Pancreas (tissue), 10 donors: ENCODE data around the gene ZNF385B. TPM values are rescaled to one million over a fixed set of nuclear protein-coding genes. Genes with fewer than 3 reads are reported as not detected.

Experiments
- ATAC-seq, 4 donors: fragments of 200-7000 bp; cut with Tn5 transposase; one replicate each; pipeline versions ENCODE4 v1.8.0 to v1.9.1; 2020; ENCODE audit warnings: mild to moderate bottlenecking in 4 of 4, moderate library complexity in 4 of 4
- DNase-seq, 6 donors: peaks; one replicate each; pipeline ENCODE4 v3.0.0-alpha.2; 2020
- FAIRE-seq: peaks from 2 replicates; lab custom pipeline; 2012; peaks lifted over from hg19 to GRCh38; lab: Jason Lieb, UNC
- H3K27ac ChIP-seq, 4 donors: fragments of 200-600 bp; sonication (generic); 1 replicate in 3 of 4; 2 replicates in 1 of 4; pipeline versions ENCODE4 v1.5.0 to v1.8.0; 2020
- H3K27me3 ChIP-seq, 4 donors: fragments of 200-600 bp; one replicate each; pipeline ENCODE4 v1.8.0; 2021
- H3K36me3 ChIP-seq, 3 donors: fragments of 200-600 bp; sonication (generic) in 1 of 3; one replicate each; pipeline versions ENCODE4 v1.5.0 to v1.8.0; 2020 to 2021
- H3K4me1 ChIP-seq, 3 donors: fragments of 200-600 bp; one replicate each; pipeline ENCODE4 v1.8.0; 2021
- H3K4me3 ChIP-seq, 4 donors: fragments of 200-600 bp; sonication (generic) in 2 of 4; one replicate each; pipeline versions ENCODE4 v1.5.0 to v1.8.0; 2020 to 2021
- H3K9me3 ChIP-seq, 4 donors: fragments of 200-600 bp; one replicate each; pipeline ENCODE4 v1.8.0; 2021
- WGBS, 2 donors: extraction: QIAGEN DNeasy Blood & Tissue Kit; methylation state at CpG; one replicate each; pipeline ENCODE4 v1.1.7; 2013; 5-methylcytosine and 5-hydroxymethylcytosine counted together
- intact Hi-C, 3 donors: fragments of 100-400 bp; cut with DNase I; formaldehyde crosslinking; loops; one replicate each; pipeline versions ENCODE4 v1.11.1 to v1.14.2; 2022
- polyA plus RNA-seq, 2 donors: library from polyadenylated mRNA; stranded (reverse); fragments of 200-250 nt; gene quantifications; one replicate each; pipeline ENCODE4 v1.2.3, GENCODE V29; 2013
- total RNA-seq, 6 donors: library from RNA; stranded (reverse); fragmentation: NEBNext Ultra II Directional in 4 of 6; extraction: Animal tissue kit (Norgen Biotek cat#: 25700) in 4 of 6; gene quantifications; one replicate each; pipeline versions ENCODE4 v1.2.1 to v1.2.4, GENCODE V29; 2021 to 2023
- TF ChIP-seq, protein P1 (sequence below), 4 donors: fragments of 200-600 bp; sonication (generic) in 3 of 4; IDR thresholded peaks; one replicate each; pipeline versions ENCODE4 v1.5.0 to v1.8.0; 2021; ENCODE audit warnings: antibody characterized with exemption in 4 of 4
- donor health status: healthy with polysubstance abuse.
- donor health status: DM: no; HTN: no; CAD: no; lungs with moderate emphysema.
- donor health status: DM: no; HTN: no; CAD: no.
- donor health status: control.
- donor health status: control.
- donor health status: Bipolar disorder and iron deficiency.
- donor health status: DM: yes; HTN: yes; CAD: no.
- donor health status: DM: no; HTN: no; CAD: no.
- donor health status: DM: no; HTN: no; CAD: no.
- donor health status: DM: yes; HTN: yes; CAD: no.

ZNF385B gene
- total and polyA plus RNA-seq, 8 donors = 0.19 to 0.61 (median 0.37) TPM; not detected in 1

- Histone ChIP-seq H3K9me3 (no peaks in the 10 kb centered on the region), H3K4me3 (no peak overlapping the region), H3K4me1 (no peaks in the 10 kb centered on the region), H3K27ac (no peak overlapping the region), H3K27me3 (no peaks in the 10 kb centered on the region), H3K36me3 (no peaks in the 10 kb centered on the region)
- DNase-seq (no peak), FAIRE-seq (no peak), ATAC-seq (no peak)
- TF ChIP-seq, protein P1, sequence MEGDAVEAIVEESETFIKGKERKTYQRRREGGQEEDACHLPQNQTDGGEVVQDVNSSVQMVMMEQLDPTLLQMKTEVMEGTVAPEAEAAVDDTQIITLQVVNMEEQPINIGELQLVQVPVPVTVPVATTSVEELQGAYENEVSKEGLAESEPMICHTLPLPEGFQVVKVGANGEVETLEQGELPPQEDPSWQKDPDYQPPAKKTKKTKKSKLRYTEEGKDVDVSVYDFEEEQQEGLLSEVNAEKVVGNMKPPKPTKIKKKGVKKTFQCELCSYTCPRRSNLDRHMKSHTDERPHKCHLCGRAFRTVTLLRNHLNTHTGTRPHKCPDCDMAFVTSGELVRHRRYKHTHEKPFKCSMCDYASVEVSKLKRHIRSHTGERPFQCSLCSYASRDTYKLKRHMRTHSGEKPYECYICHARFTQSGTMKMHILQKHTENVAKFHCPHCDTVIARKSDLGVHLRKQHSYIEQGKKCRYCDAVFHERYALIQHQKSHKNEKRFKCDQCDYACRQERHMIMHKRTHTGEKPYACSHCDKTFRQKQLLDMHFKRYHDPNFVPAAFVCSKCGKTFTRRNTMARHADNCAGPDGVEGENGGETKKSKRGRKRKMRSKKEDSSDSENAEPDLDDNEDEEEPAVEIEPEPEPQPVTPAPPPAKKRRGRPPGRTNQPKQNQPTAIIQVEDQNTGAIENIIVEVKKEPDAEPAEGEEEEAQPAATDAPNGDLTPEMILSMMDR (IDR thresholded peaks at IDR 0.05) = no peak
- intact Hi-C loops = loop anchor here (5.0 to 10.0 kb wide), 3 partner anchors 322 to 327 kb away; no protein-coding TSS in a partner anchor
- WGBS, 2 donors = 16 to 54% methylated on average over 1 of the region's 1 CpG
Observed at GRCh38 chr2:179749210-179749609, 112.2 kb downstream of the ZNF385B start.

DNA sequence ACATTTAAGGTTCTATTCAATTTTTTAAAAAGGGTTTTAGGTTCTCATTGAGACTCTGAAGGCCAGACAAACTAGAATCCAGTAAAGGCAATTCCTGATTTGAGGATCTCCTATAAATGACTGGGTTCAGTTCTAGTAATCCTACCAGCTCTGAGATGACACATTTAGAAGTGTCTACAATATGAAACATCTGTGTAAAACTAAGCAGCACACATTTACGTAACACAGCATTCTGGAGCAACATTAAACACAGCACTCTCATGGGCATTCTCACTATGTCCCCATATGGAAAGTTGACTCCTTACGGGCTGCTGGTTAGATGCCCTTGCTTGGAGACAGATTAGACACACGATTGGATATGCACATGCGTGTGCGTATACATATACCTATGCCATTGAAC is 114.4 kb downstream of the ZNF385B start:
- no peak for DNase-seq
- Histone ChIP-seq H3K9me3 (no peaks in the 10 kb centered on the region), H3K36me3 (no peaks in the 10 kb centered on the region), H3K4me1 (no peaks in the 10 kb centered on the region), H3K4me3 (no peak overlapping the region), H3K27ac (no peak overlapping the region), H3K27me3 (no peaks in the 10 kb centered on the region)
- TF ChIP-seq, protein P1 (IDR thresholded peaks at IDR 0.05) = no peak
- 80 to 90% methylated on average over 5 of the region's 5 CpGs for WGBS, 2 donors
- no peak for ATAC-seq
- no peak for FAIRE-seq
- intact Hi-C loops = loop anchor here (5.0 to 10.0 kb wide), 3 partner anchors 320 to 325 kb away; no protein-coding TSS in a partner anchor

DNA sequence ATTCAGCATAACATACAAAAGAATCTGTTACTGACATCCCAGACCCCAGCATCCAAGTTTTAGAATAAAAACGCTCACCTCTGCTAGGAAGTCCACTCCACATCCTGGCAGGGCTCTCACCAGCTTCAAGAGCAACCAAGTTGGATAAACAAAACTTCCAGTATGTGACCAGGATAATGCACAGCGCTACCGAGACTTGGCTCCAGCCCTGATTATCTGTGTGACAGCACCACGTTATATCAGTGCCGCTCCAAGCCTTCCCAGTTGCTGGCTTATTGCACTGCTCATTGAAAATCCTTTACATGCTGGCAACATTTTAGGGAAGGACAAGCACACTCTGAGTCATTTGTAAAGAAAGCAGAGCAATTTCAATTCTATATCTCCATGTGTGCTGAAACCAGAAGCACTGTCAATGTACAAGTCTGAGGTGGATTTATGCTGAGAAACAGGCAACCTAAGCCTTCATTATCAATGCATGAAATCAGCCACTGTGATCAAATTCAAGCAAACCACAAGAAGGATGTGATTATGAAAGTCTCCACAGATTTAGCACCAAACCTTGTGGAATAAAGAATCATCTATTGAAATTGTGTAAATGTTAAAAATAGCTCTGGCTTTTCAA is 115.7 kb downstream of the ZNF385B start:
- Histone ChIP-seq H3K9me3 (no peaks in the 10 kb centered on the region), H3K36me3 (no peaks in the 10 kb centered on the region), H3K27ac (no peak overlapping the region), H3K4me1 (no peaks in the 10 kb centered on the region), H3K27me3 (no peaks in the 10 kb centered on the region), H3K4me3 (no peak overlapping the region)
- TF ChIP-seq, protein P1 (IDR thresholded peaks at IDR 0.05) = no peak
- FAIRE-seq = no peak
- DNase-seq = no peak
- intact Hi-C loops = loop anchor here (5.0 to 10.0 kb wide), 3 partner anchors 318 to 323 kb away; no protein-coding TSS in a partner anchor
- WGBS, 2 donors = 54 to 65% methylated on average over 5 of the region's 5 CpGs
- no peak for ATAC-seq

GRCh38 chr2:179744401-179744800 is 117.0 kb downstream of the ZNF385B start:
- ATAC-seq = no peak
- WGBS, 2 donors = 77 to 80% methylated on average over 5 of the region's 5 CpGs
- H3K4me3 ChIP-seq = no peak overlapping the region

More at GRCh38 chr2:179744401-179744800, 117.0 kb downstream of the ZNF385B start:
- Histone ChIP-seq H3K27me3 (no peaks in the 10 kb centered on the region), H3K27ac (no peak overlapping the region), H3K4me1 (no peaks in the 10 kb centered on the region), H3K36me3 (no peaks in the 10 kb centered on the region), H3K9me3 (no peaks in the 10 kb centered on the region)
- TF ChIP-seq, protein P1 (IDR thresholded peaks at IDR 0.05) = no peak
- DNase-seq (no peak), FAIRE-seq (no peak)
- intact Hi-C loops = loop anchor here in 1 of 3 donors (10.0 kb wide), 1 partner anchor 320 kb away; no protein-coding TSS in a partner anchor
